ENCODE data around the gene TMEM254.

DNA sequence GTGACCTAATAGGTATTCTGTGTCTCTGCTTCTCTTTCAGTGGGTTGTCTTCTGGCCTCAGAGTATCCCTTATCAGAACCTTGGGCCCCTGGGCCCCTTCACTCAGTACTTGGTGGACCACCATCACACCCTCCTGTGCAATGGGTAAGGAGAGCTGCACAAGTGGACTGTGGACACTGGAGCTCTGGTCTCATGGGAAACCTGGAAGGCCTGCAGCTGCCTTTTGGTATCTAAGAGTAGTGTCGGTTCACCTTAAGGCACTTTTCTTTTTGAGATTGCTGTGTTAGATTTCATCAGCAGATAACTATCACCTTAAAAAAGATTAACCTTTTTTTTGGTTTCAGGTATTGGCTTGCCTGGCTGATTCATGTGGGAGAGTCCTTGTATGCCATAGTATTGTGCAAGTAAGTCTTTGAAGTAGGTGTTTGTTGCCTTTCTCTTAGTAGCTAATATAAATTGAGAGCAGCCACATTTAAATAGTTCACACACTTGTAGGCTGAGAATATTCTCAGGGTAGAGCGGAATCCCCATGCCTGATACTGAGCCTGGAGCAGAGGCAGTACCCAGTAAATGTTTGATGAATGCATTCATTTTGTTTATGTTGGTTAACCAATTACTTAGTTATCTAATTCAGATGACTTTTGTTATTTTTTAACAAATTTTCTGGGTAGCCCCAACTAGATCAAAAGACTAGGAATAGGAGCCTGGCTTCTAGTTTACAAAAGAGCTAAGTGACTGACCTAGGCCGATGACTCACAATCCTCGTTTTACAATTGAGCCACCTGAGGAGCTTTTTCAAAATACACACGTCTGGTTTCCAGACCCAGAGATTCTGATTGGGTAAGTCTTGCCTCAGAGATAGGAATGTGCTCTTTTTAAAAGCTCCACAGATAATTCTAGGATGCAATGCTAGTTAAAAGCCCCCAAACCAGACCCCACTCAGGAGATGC is 3.6 kb downstream of the TMEM254 start:
- TF ChIP-seq, protein P1, sequence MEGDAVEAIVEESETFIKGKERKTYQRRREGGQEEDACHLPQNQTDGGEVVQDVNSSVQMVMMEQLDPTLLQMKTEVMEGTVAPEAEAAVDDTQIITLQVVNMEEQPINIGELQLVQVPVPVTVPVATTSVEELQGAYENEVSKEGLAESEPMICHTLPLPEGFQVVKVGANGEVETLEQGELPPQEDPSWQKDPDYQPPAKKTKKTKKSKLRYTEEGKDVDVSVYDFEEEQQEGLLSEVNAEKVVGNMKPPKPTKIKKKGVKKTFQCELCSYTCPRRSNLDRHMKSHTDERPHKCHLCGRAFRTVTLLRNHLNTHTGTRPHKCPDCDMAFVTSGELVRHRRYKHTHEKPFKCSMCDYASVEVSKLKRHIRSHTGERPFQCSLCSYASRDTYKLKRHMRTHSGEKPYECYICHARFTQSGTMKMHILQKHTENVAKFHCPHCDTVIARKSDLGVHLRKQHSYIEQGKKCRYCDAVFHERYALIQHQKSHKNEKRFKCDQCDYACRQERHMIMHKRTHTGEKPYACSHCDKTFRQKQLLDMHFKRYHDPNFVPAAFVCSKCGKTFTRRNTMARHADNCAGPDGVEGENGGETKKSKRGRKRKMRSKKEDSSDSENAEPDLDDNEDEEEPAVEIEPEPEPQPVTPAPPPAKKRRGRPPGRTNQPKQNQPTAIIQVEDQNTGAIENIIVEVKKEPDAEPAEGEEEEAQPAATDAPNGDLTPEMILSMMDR (IDR thresholded peaks at IDR 0.05; ENCODE audit: low read length), result no peak
- no peak for TF ChIP-seq EZH2 (IDR thresholded peaks at IDR 0.05; ENCODE audit: borderline replicate concordance, low read length)
